HEK293 (cell line): ENCODE data around the gene PTGFRN.

Experiments used
- CTCF ChIA-PET: fragments of 350-600 bp; formaldehyde crosslinking; extraction: SDS; loops from one replicate; lab custom pipeline; 2021; ENCODE audit warnings: antibody characterized with exemption; lab: Yijun Ruan, JAX
- POLR2A ChIA-PET: fragments of 300-600 bp; formaldehyde crosslinking; extraction: SDS; loops from one replicate; lab custom pipeline; 2020; ENCODE audit warnings: antibody characterized with exemption, inconsistent platforms; lab: Yijun Ruan, JAX
- H3K27ac ChIP-seq: fragments of 200-500 bp; sonication (Bioruptor generic); 2 replicates; pipeline ENCODE4 v1.5.1; 2014; ENCODE audit warnings: low read depth, low read length, control low read depth, inconsistent platforms; ENCODE audit errors: extremely low read depth
- H3K36me3 ChIP-seq, 2 experiments: fragments of 200-500 bp in 1 of 2; sonication (Bioruptor generic) in 1 of 2; 1 replicate in 1 of 2; 2 replicates in 1 of 2; pipeline ENCODE4 v1.5.1; 2014 to 2017; ENCODE audit warnings: inconsistent platforms in 2 of 2, low read length in 2 of 2; ENCODE audit not compliant: control insufficient read depth in 2 of 2, insufficient read depth in 1 of 2
- H3K4me1 ChIP-seq: fragments of 200-500 bp; sonication (Bioruptor generic); 2 replicates; pipeline ENCODE4 v1.5.1; 2014; ENCODE audit warnings: mild to moderate bottlenecking, low read length, inconsistent platforms; ENCODE audit not compliant: control insufficient read depth, insufficient read depth
- H3K4me3 ChIP-seq: 2 replicates; pipeline ENCODE4 v1.5.1; 2011; ENCODE audit warnings: low read depth, mild to moderate bottlenecking, control low read depth, low read length, moderate library complexity
- H3K9me3 ChIP-seq: fragments of 200-500 bp; sonication (Bioruptor generic); 2 replicates; pipeline ENCODE4 v1.5.1; 2014; ENCODE audit warnings: low read depth, low read length, inconsistent platforms; ENCODE audit not compliant: control insufficient read depth, insufficient read depth
- FEZF1 ChIP-seq: fragments of 450-650 bp; formaldehyde crosslinking; IDR thresholded peaks from 2 replicates; pipeline ENCODE4 v1.5.1; 2016; ENCODE audit warnings: missing biosample characterization, missing genetic modification characterization
- GLIS2 ChIP-seq: fragments of 450-650 bp; formaldehyde crosslinking; IDR thresholded peaks from 2 replicates; pipeline ENCODE4 v1.5.1; 2016; ENCODE audit warnings: missing biosample characterization, missing genetic modification characterization
- HOXA7 ChIP-seq: sonication (generic); formaldehyde crosslinking; IDR thresholded peaks from 2 replicates; pipeline ENCODE4 v1.8.1; 2022; ENCODE audit warnings: missing genetic modification reagents, borderline replicate concordance
- KLF8 ChIP-seq: fragments of 450-650 bp; formaldehyde crosslinking; IDR thresholded peaks from 2 replicates; pipeline ENCODE4 v1.5.1; 2016; ENCODE audit warnings: missing biosample characterization, missing genetic modification characterization
- KLF9 ChIP-seq: fragments of 450-650 bp; formaldehyde crosslinking; IDR thresholded peaks from 2 replicates; pipeline ENCODE4 v1.5.1; 2016; ENCODE audit warnings: missing biosample characterization, missing genetic modification characterization, low read depth
- OVOL3 ChIP-seq: fragments of 450-650 bp; formaldehyde crosslinking; IDR thresholded peaks from 2 replicates; pipeline ENCODE4 v1.5.1; 2016; ENCODE audit warnings: missing biosample characterization, missing genetic modification characterization
- SALL2 ChIP-seq: fragments of 450-650 bp; formaldehyde crosslinking; IDR thresholded peaks from 2 replicates; pipeline ENCODE4 v1.5.0; 2017; ENCODE audit warnings: missing biosample characterization, mild to moderate bottlenecking, missing genetic modification characterization, borderline replicate concordance
- WT1 ChIP-seq: fragments of 450-650 bp; formaldehyde crosslinking; IDR thresholded peaks from 2 replicates; pipeline ENCODE4 v1.5.1; 2016; ENCODE audit warnings: missing biosample characterization, missing genetic modification characterization
- YY2 ChIP-seq: fragments of 450-650 bp; formaldehyde crosslinking; IDR thresholded peaks from 2 replicates; pipeline ENCODE4 v1.5.1; 2016; ENCODE audit warnings: missing biosample characterization, missing genetic modification characterization
- ZBTB1 ChIP-seq: fragments of 450-650 bp; formaldehyde crosslinking; IDR thresholded peaks from 2 replicates; pipeline ENCODE4 v1.5.1; 2016; ENCODE audit warnings: missing biosample characterization, missing genetic modification characterization
- ZBTB6 ChIP-seq: fragments of 450-650 bp; formaldehyde crosslinking; IDR thresholded peaks from 2 replicates; pipeline ENCODE4 v1.5.1; 2017; ENCODE audit warnings: missing biosample characterization, missing genetic modification characterization
- ZFP3 ChIP-seq: fragments of 450-650 bp; formaldehyde crosslinking; IDR thresholded peaks from 2 replicates; pipeline ENCODE4 v1.5.1; 2016; ENCODE audit warnings: low read depth, missing biosample characterization, missing genetic modification characterization
- ZNF112 ChIP-seq: fragments of 450-650 bp; formaldehyde crosslinking; IDR thresholded peaks from 2 replicates; pipeline ENCODE4 v1.5.0; 2017; ENCODE audit warnings: missing biosample characterization, missing genetic modification characterization
- ZNF133 ChIP-seq: fragments of 450-650 bp; formaldehyde crosslinking; IDR thresholded peaks from 2 replicates; pipeline ENCODE4 v1.5.1; 2016; ENCODE audit warnings: missing biosample characterization, missing genetic modification characterization
- ZNF16 ChIP-seq: fragments of 450-650 bp; formaldehyde crosslinking; IDR thresholded peaks from 2 replicates; pipeline ENCODE4 v1.5.1; 2016; ENCODE audit warnings: low read depth, missing biosample characterization, missing genetic modification characterization
- ZNF221 ChIP-seq: fragments of 450-650 bp; formaldehyde crosslinking; IDR thresholded peaks from 2 replicates; pipeline ENCODE4 v1.5.1; 2017; ENCODE audit warnings: missing biosample characterization, missing genetic modification characterization, borderline replicate concordance
- ZNF350 ChIP-seq: fragments of 450-650 bp; formaldehyde crosslinking; IDR thresholded peaks from 2 replicates; pipeline ENCODE4 v1.5.0; 2017; ENCODE audit warnings: missing biosample characterization, mild to moderate bottlenecking, missing genetic modification characterization
- ZNF600 ChIP-seq: fragments of 450-650 bp; formaldehyde crosslinking; IDR thresholded peaks from 2 replicates; pipeline ENCODE4 v1.5.1; 2016; ENCODE audit warnings: missing biosample characterization, missing genetic modification characterization
- ZNF658 ChIP-seq: fragments of 450-650 bp; formaldehyde crosslinking; IDR thresholded peaks from 2 replicates; pipeline ENCODE4; 2016; ENCODE audit warnings: missing biosample characterization, missing genetic modification characterization
- ZNF704 ChIP-seq: fragments of 450-650 bp; formaldehyde crosslinking; IDR thresholded peaks from 2 replicates; pipeline ENCODE4 v1.5.1; 2016; ENCODE audit warnings: missing biosample characterization, missing genetic modification characterization
- TF ChIP-seq, protein P1 (sequence below): fragments of 450-650 bp; formaldehyde crosslinking; IDR thresholded peaks from 2 replicates; pipeline ENCODE4 v1.5.1; 2016; ENCODE audit warnings: missing biosample characterization, missing genetic modification characterization

PTGFRN gene

GRCh38 chr1:116958110-116958509, 48.4 kb downstream of the PTGFRN start:
- POLR2A ChIA-PET, result no interaction called here
- peaks cover 0 to 64% of the 10 kb centered on the region in 2 experiments; a peak in 1 of 3 replicates for H3K36me3 ChIP-seq

GRCh38 chr1:116958977-116959376, 49.3 kb downstream of the PTGFRN start:
- POLR2A ChIA-PET, result no interaction called here
- H3K4me1 ChIP-seq, result no peaks in the 10 kb centered on the region
- TF ChIP-seq ZBTB6 (tag by site-specific recombination) (no peak), KLF9 (tag by site-specific recombination) (no peak), ZNF658 (no peak), ZNF704 (tag by site-specific recombination) (no peak), ZFP3 (tag by site-specific recombination) (no peak), KLF8 (tag by site-specific recombination) (no peak), FEZF1 (peak; percentile 40; the same call in 1 of the 2 replicates), ZNF600 (tag by site-specific recombination) (peak; percentile 75; the same call in 1 of the 2 replicates), ZNF16 (no peak), WT1 (tag by site-specific recombination) (no peak)
- TF ChIP-seq, all 188 proteins: peak for 2
- no peaks in the 10 kb centered on the region for H3K9me3 ChIP-seq
- no peak overlapping the region for H3K4me3 ChIP-seq
- no peak overlapping the region for H3K27ac ChIP-seq
- H3K36me3 ChIP-seq, result peaks cover 0 to 72% of the 10 kb centered on the region in 2 experiments; a peak in 2 of 3 replicates
- CTCF ChIA-PET, result no interaction called here

More at GRCh38 chr1:116958110-116958509, 48.4 kb downstream of the PTGFRN start:
- Histone ChIP-seq H3K27ac (no peak overlapping the region), H3K4me3 (no peak overlapping the region), H3K4me1 (no peaks in the 10 kb centered on the region), H3K9me3 (no peaks in the 10 kb centered on the region)
- CTCF ChIA-PET, result no interaction called here
- no peak for TF ChIP-seq ZNF112 (tag by site-specific recombination)

DNA sequence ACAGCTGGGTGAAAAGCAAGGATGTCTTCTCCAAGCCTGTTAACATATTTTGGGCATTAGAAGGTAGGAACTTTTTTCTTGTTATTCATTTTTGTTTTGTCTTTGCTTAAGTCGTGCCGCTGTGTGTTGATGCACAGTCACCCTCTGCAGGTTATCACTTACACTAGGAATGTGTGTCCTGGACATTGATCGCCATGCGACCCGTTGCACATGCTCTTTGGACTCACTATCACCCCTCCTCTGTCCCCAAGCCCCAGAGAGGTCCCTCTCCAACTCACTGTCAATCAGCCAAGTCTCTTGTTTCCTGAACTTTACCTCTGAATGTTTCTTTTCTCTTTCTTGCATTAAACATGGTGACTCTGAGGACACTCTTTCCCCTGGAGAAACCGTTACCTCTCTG, 51.9 kb downstream of the PTGFRN start:
- H3K9me3 ChIP-seq, result no peaks in the 10 kb centered on the region
- ChIA-PET POLR2A (no interaction called here), CTCF (interaction anchor here (0.7 kb wide), 1 partner anchor 10 kb away, joined by 4 read pairs; no protein-coding TSS in a partner anchor)
- peaks cover 8 to 78% of the 10 kb centered on the region in 2 experiments; a peak in 2 of 3 replicates for H3K36me3 ChIP-seq
- H3K4me3 ChIP-seq, result no peak overlapping the region
- H3K27ac ChIP-seq, result no peak overlapping the region
- TF ChIP-seq ZNF133 (tag by site-specific recombination) (no peak), ZBTB1 (no peak), SALL2 (no peak), ZNF221 (tag by site-specific recombination) (no peak), HOXA7 (CRISPR knock-in tag) (no peak), ZNF350 (no peak), GLIS2 (tag by site-specific recombination) (no peak), YY2 (tag by site-specific recombination) (no peak), OVOL3 (tag by site-specific recombination) (no peak)
- TF ChIP-seq, protein P1, sequence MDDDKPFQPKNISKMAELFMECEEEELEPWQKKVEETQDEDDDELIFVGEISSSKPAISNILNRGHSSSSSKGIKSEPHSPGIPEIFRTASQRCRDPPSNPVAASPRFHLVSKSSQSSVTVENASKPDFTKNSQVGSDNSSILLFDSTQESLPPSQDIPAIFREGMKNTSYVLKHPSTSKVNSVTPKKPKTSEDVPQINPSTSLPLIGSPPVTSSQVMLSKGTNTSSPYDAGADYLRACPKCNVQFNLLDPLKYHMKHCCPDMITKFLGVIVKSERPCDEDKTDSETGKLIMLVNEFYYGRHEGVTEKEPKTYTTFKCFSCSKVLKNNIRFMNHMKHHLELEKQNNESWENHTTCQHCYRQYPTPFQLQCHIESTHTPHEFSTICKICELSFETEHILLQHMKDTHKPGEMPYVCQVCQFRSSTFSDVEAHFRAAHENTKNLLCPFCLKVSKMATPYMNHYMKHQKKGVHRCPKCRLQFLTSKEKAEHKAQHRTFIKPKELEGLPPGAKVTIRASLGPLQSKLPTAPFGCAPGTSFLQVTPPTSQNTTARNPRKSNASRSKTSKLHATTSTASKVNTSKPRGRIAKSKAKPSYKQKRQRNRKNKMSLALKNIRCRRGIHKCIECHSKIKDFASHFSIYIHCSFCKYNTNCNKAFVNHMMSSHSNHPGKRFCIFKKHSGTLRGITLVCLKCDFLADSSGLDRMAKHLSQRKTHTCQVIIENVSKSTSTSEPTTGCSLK (tag by site-specific recombination), result no peak
- no peaks in the 10 kb centered on the region for H3K4me1 ChIP-seq
